Panc1 (cell line): ENCODE data around the gene DUSP8.

Experiments used
- CTCF ChIP-seq: fragments of 450-650 bp; IDR thresholded peaks from 2 replicates; pipeline ENCODE4 v1.5.1; 2017; ENCODE audit warnings: mild to moderate bottlenecking
- TF ChIP-seq, protein P1 (sequence below), 2 experiments: IDR thresholded peaks; 2 replicates each; pipeline ENCODE4 v1.6.1; 2011 to 2012; ENCODE audit warnings: low read depth in 2 of 2, control low read depth in 1 of 2, low read length in 1 of 2, mild to moderate bottlenecking in 1 of 2, moderate library complexity in 1 of 2; ENCODE audit not compliant: insufficient read depth in 1 of 2

GRCh38 chr11:1508491-1508891 lies 63.6 kb downstream of the DUSP8 start:
- TF ChIP-seq CTCF, result no peak
- TF ChIP-seq, protein P1, sequence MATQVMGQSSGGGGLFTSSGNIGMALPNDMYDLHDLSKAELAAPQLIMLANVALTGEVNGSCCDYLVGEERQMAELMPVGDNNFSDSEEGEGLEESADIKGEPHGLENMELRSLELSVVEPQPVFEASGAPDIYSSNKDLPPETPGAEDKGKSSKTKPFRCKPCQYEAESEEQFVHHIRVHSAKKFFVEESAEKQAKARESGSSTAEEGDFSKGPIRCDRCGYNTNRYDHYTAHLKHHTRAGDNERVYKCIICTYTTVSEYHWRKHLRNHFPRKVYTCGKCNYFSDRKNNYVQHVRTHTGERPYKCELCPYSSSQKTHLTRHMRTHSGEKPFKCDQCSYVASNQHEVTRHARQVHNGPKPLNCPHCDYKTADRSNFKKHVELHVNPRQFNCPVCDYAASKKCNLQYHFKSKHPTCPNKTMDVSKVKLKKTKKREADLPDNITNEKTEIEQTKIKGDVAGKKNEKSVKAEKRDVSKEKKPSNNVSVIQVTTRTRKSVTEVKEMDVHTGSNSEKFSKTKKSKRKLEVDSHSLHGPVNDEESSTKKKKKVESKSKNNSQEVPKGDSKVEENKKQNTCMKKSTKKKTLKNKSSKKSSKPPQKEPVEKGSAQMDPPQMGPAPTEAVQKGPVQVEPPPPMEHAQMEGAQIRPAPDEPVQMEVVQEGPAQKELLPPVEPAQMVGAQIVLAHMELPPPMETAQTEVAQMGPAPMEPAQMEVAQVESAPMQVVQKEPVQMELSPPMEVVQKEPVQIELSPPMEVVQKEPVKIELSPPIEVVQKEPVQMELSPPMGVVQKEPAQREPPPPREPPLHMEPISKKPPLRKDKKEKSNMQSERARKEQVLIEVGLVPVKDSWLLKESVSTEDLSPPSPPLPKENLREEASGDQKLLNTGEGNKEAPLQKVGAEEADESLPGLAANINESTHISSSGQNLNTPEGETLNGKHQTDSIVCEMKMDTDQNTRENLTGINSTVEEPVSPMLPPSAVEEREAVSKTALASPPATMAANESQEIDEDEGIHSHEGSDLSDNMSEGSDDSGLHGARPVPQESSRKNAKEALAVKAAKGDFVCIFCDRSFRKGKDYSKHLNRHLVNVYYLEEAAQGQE (IDR thresholded peaks at IDR 0.05; ENCODE audit: insufficient read depth in 1 of 2, low read depth in 2 of 2, low read length in 1 of 2), result no peak
